ENCODE results near the gene TMEM151B.

- TF ChIP-seq, protein P1, sequence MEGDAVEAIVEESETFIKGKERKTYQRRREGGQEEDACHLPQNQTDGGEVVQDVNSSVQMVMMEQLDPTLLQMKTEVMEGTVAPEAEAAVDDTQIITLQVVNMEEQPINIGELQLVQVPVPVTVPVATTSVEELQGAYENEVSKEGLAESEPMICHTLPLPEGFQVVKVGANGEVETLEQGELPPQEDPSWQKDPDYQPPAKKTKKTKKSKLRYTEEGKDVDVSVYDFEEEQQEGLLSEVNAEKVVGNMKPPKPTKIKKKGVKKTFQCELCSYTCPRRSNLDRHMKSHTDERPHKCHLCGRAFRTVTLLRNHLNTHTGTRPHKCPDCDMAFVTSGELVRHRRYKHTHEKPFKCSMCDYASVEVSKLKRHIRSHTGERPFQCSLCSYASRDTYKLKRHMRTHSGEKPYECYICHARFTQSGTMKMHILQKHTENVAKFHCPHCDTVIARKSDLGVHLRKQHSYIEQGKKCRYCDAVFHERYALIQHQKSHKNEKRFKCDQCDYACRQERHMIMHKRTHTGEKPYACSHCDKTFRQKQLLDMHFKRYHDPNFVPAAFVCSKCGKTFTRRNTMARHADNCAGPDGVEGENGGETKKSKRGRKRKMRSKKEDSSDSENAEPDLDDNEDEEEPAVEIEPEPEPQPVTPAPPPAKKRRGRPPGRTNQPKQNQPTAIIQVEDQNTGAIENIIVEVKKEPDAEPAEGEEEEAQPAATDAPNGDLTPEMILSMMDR (IDR thresholded peaks at IDR 0.05) = no peak
- TF ChIP-seq POLR2A (IDR thresholded peaks at IDR 0.05) = no peak
Observed at GRCh38 chr6:44306710-44307109, 36.5 kb downstream of the TMEM151B start.
